Measurements from ENCODE around the gene TANGO6. TPM values are rescaled to one million over a fixed set of nuclear protein-coding genes. Genes with fewer than 3 reads are reported as not detected.

The TANGO6 gene
- polyA plus RNA-seq, 2 of the 4 experiments (the other 2 are of a cell fraction) = 8.1 to 19.5 TPM

- POLR2A ChIA-PET = interaction anchor here (1.0 kb wide), 1 partner anchor 64 kb away, joined by 5 read pairs; no protein-coding TSS in a partner anchor
- CTCF ChIA-PET = interaction anchor here (0.5 to 2.0 kb wide), 5 partner anchors 12 to 194 kb away, joined by 4 to 9 read pairs (median 5); no protein-coding TSS in a partner anchor
Observed at GRCh38 chr16:68993885-68994284, 150.6 kb downstream of the TANGO6 start.

GRCh38 chr16:68994324-68994723 is 151.0 kb downstream of the TANGO6 start:
- FAIRE-seq = no peak
- 0 out of 3 replicates have a peak overlapping the region, but pooled peaks have one; percentile 6 for H3K4me3 ChIP-seq

More at GRCh38 chr16:68993885-68994284, 150.6 kb downstream of the TANGO6 start:
- peak overlapping the region; percentile 16; the same call in 1 of the 3 replicates for H3K4me3 ChIP-seq
- TF ChIP-seq CEBPB (IDR thresholded peaks at IDR 0.05) (peak in 1 of 2 experiments; percentile 67; a peak in 1 of 4 replicates), FOSL2 (IDR thresholded peaks at IDR 0.05) (peak; percentile 61; the same call in 1 of the 2 replicates), FOSL2 (CRISPR knock-in tag; IDR thresholded peaks at IDR 0.05) (peak; percentile 80), JUNB (IDR thresholded peaks at IDR 0.05) (peak; percentile 84), GATA3 (IDR thresholded peaks at IDR 0.05; ENCODE audit: borderline replicate concordance) (peak; percentile 87), JUN (IDR thresholded peaks at IDR 0.05) (peak; percentile 50 to 55; a peak in 2 of 5 replicates), KDM1A (IDR thresholded peaks at IDR 0.05; ENCODE audit: low read depth) (no peak), ZC3H11A (IDR thresholded peaks at IDR 0.05) (no peak), ATOH8 (CRISPR knock-in tag; IDR thresholded peaks at IDR 0.05; ENCODE audit: low read depth) (no peak), MAX (IDR thresholded peaks at IDR 0.05) (peak; percentile 46), HDAC2 (IDR thresholded peaks at IDR 0.05) (no peak), CBX2 (IDR thresholded peaks at IDR 0.05; ENCODE audit: borderline replicate concordance, low read depth) (no peak), EP300 (IDR thresholded peaks at IDR 0.05) (peak; percentile 59 to 69; a peak in 2 of 5 replicates), BCL3 (IDR thresholded peaks at IDR 0.05) (peak; percentile 74; the same call in 2 of the 3 replicates), SMC3 (IDR thresholded peaks at IDR 0.05) (peak; percentile 22; the same call in 1 of the 3 replicates)
- no peaks in the 10 kb centered on the region for H3K9me3 ChIP-seq
- DNase-seq (ENCODE audit: low read depth in 1 of 2, low spot score in 1 of 2) (peak; percentile 58 to 90), ATAC-seq (peak; percentile 74 to 84), FAIRE-seq (peak; percentile 23)
- WGBS (ENCODE audit: missing lambda C conversion rate) = 0% methylated on average over 1 of the region's 1 CpG
- H3K27ac ChIP-seq = peak overlapping the region; percentile 92
- peak overlapping the region; percentile 81 for H3K4me2 ChIP-seq
- H3K4me1 ChIP-seq = peaks cover 56% of the 10 kb centered on the region

GRCh38 chr16:68995011-68995504 is 151.7 kb downstream of the TANGO6 start:
- ChIA-PET POLR2A (no interaction called here), CTCF (interaction anchor here (0.6 to 2.2 kb wide), 21 partner anchors 9 to 133 kb away, joined by 3 to 10 read pairs (median 4); partner anchors contain the start of gene HAS3)
- FAIRE-seq (no peak), DNase-seq (ENCODE audit: low read depth in 1 of 2, low spot score in 1 of 2) (peak; percentile 55 to 84), ATAC-seq (peak; percentile 79 to 84; a peak in 5 of 6 replicates)
- Histone ChIP-seq H3K4me1 (peaks cover 59% of the 10 kb centered on the region), H3K4me3 (no peak overlapping the region), H3K4me2 (peak overlapping the region; percentile 81), H3K9me3 (no peaks in the 10 kb centered on the region), H3K27ac (peak overlapping the region; percentile 92)
- TF ChIP-seq ESRRA (IDR thresholded peaks at IDR 0.05; ENCODE audit: borderline replicate concordance, low read length) (no peak), USF2 (IDR thresholded peaks at IDR 0.05) (no peak), ZFP36 (IDR thresholded peaks at IDR 0.05; ENCODE audit: borderline replicate concordance, partially characterized antibody) (no peak), TFCP2L1 (CRISPR knock-in tag; IDR thresholded peaks at IDR 0.05) (no peak), CBX2 (IDR thresholded peaks at IDR 0.05; ENCODE audit: borderline replicate concordance, low read depth) (no peak), RAD21 (conservative IDR thresholded peaks at IDR 0.05 in 1 of 2, IDR thresholded peaks at IDR 0.05 in 1 of 2) (peak; percentile 72 to 78), ELK1 (IDR thresholded peaks at IDR 0.05; ENCODE audit: low read depth, low read length) (no peak), CHD2 (IDR thresholded peaks at IDR 0.05; ENCODE audit: low read length, partially characterized antibody) (no peak), KDM1A (IDR thresholded peaks at IDR 0.05; ENCODE audit: low read depth) (no peak), FOSL2 (IDR thresholded peaks at IDR 0.05) (no peak), FOSL2 (CRISPR knock-in tag; IDR thresholded peaks at IDR 0.05) (peak; percentile 24), PHF8 (IDR thresholded peaks at IDR 0.05; ENCODE audit: borderline replicate concordance, low read depth) (no peak), SMC3 (IDR thresholded peaks at IDR 0.05) (peak; percentile 68), POLR2AphosphoS2 (conservative IDR thresholded peaks at IDR 0.05; ENCODE audit: low read length) (no peak), HES2 (IDR thresholded peaks at IDR 0.05) (no peak), RNF2 (IDR thresholded peaks at IDR 0.05; ENCODE audit: borderline replicate concordance, low read depth) (no peak), JUN (IDR thresholded peaks at IDR 0.05) (no peak), MYC (IDR thresholded peaks at IDR 0.05; ENCODE audit: borderline replicate concordance, low read length) (no peak)

More at GRCh38 chr16:68994324-68994723, 151.0 kb downstream of the TANGO6 start:
- H3K4me2 ChIP-seq = peak overlapping the region; percentile 81
- ATAC-seq = peak; percentile 64 to 76; a peak in 4 of 6 replicates
- CTCF ChIA-PET = interaction anchor here (0.5 to 2.2 kb wide), 19 partner anchors 8 to 194 kb away, joined by 3 to 10 read pairs (median 4); partner anchors contain the start of gene HAS3
- POLR2A ChIA-PET = interaction anchor here (1.0 kb wide), 1 partner anchor 63 kb away, joined by 5 read pairs; no protein-coding TSS in a partner anchor
- DNase-seq (ENCODE audit: low read depth in 1 of 2, low spot score in 1 of 2) = peak in 1 of 2 experiments; percentile 59
- peak overlapping the region; percentile 92 for H3K27ac ChIP-seq
- WGBS (ENCODE audit: missing lambda C conversion rate) = 90% methylated on average over 1 of the region's 1 CpG
- TF ChIP-seq SREBF2 (IDR thresholded peaks at IDR 0.05) (no peak), RFX5 (IDR thresholded peaks at IDR 0.05) (no peak), PHF8 (IDR thresholded peaks at IDR 0.05; ENCODE audit: borderline replicate concordance, low read depth) (no peak), CEBPB (IDR thresholded peaks at IDR 0.05) (no peak)
- H3K4me1 ChIP-seq = peaks cover 57% of the 10 kb centered on the region
- H3K9me3 ChIP-seq = no peaks in the 10 kb centered on the region
